22Rv1 (cell line): Measurements from ENCODE around the gene APOBEC2.

Source experiments
- H3K27ac ChIP-seq: fragments of 450-650 bp; 2 replicates; pipeline ENCODE4 v1.5.1; 2017
- CTCF ChIP-seq: fragments of 450-650 bp; IDR thresholded peaks from 2 replicates; pipeline ENCODE4 v1.5.1; 2017; ENCODE audit warnings: mild to moderate bottlenecking
- ZFX ChIP-seq: fragments of 450-650 bp; IDR thresholded peaks from 2 replicates; pipeline ENCODE4 v1.6.1; 2017; ENCODE audit warnings: antibody characterized with exemption, borderline replicate concordance

Gene APOBEC2

GRCh38 chr6:41043151-41043550 is 9.9 kb upstream of the APOBEC2 start:
- no peak overlapping the region for H3K27ac ChIP-seq
- no peak for TF ChIP-seq CTCF
- TF ChIP-seq ZFX = no peak

- no peak overlapping the region for H3K27ac ChIP-seq
These were observed 7.3 kb upstream of the APOBEC2 start for GRCh38 chr6:41045664-41046063.

GRCh38 chr6:41046084-41046483 is 6.9 kb upstream of the APOBEC2 start:
- TF ChIP-seq CTCF (no peak), ZFX (no peak)
- H3K27ac ChIP-seq = no peak overlapping the region

More at GRCh38 chr6:41045664-41046063, 7.3 kb upstream of the APOBEC2 start:
- TF ChIP-seq CTCF (no peak), ZFX (no peak)

- no peak overlapping the region for H3K27ac ChIP-seq
- TF ChIP-seq ZFX (no peak), CTCF (no peak)
These were observed 5.7 kb upstream of the APOBEC2 start for GRCh38 chr6:41047306-41047705.

- no peak overlapping the region for H3K27ac ChIP-seq
- TF ChIP-seq ZFX (no peak), CTCF (no peak)
These were observed 5.0 kb upstream of the APOBEC2 start for GRCh38 chr6:41047745-41048732.

GRCh38 chr6:41049521-41049920 is 3.5 kb upstream of the APOBEC2 start:
- no peak for TF ChIP-seq ZFX
- no peak for TF ChIP-seq CTCF
- H3K27ac ChIP-seq = no peak overlapping the region

- TF ChIP-seq CTCF (no peak), ZFX (no peak)
- H3K27ac ChIP-seq = no peak overlapping the region
These were observed 3.0 kb upstream of the APOBEC2 start for GRCh38 chr6:41049955-41050354.
